ENCODE results near the gene PIP5K1C. TPM values are rescaled to one million over a fixed set of nuclear protein-coding genes. Genes with fewer than 3 reads are reported as not detected.

The PIP5K1C gene
- total and polyA plus RNA-seq, 9 of the 15 experiments (the other 6 are each of a cell fraction or from before 2014, with no cell fraction given): 0.38 to 22.1 (median 4.1) TPM

DNA sequence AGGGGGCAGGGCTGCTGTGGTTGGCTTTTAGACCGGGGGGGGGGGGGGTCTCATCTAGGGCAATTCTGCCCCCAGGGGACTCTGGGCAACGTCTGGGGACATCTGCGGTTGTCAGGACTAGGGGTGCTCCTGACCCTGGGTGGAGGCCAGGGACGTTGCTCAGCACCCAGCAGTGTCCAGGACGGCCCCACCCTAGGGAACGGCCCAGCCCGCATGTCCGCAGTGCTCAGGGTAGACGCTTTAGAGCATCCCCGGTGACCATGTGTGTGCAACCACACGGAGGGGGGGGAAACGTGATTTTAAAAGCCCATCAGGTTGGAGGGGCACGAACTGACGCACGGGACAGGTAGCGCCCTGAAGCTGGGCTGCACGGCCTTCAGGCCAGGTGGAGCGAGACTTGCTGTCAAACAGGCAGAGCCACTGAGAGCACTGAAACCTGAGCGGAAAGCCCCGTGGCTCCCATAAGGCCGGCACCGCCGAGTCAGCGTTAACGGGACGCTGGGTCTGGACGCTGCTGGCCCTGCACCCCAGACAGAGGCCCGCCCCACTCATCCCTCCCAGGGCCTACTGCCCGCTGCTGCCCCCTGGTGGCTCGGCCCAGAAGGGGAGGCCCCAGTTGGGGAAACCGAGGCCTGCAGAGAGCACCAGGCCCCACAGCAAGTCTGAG, 82.0 kb downstream of the PIP5K1C start:
- DNase-seq (ENCODE audit: extremely low read depth in 1 of 4, low spot score in 3 of 4): peak; percentile 79 to 93 (median 89)
- H2AFZ ChIP-seq (ENCODE audit: low read depth, low read length): no peak overlapping the region
- no peaks in the 10 kb centered on the region for H4K20me1 ChIP-seq (replicated peaks; ENCODE audit: control insufficient read depth, insufficient read depth, low read length)
- intact Hi-C loops (cut with micrococcal nuclease): loop anchor here (1.0 kb wide), 1 partner anchor 32 kb away; no protein-coding TSS in a partner anchor
- H3K79me2 ChIP-seq (ENCODE audit: control insufficient read depth, insufficient read depth, low read length): peaks cover 4% of the 10 kb centered on the region; the same call in 1 of the 3 replicates
- BruUV-seq (replicated peaks): no TSS peak
- H3K36me3 ChIP-seq (ENCODE audit: control insufficient read depth, insufficient read depth, low read length): peaks cover 77% of the 10 kb centered on the region; the same call in 2 of the 3 replicates
- WGBS (ENCODE audit: insufficient coverage, low coverage, missing lambda C conversion rate): 51% methylated on average over 24 of the region's 31 CpGs
- no peak overlapping the region for H3K27ac ChIP-seq (ENCODE audit: extremely low read depth, low read depth, low read length)
- in situ Hi-C loops (cut with MboI): no loop called here
- peak overlapping the region in 1 of 2 experiments; percentile 77; a peak in 2 of 4 replicates for H3K9ac ChIP-seq (ENCODE audit: insufficient read depth in 1 of 2, low read depth in 2 of 2, low read length in 2 of 2)
- H3K4me3 ChIP-seq: no peak overlapping the region
- no peaks in the 10 kb centered on the region for H3K27me3 ChIP-seq (ENCODE audit: control insufficient read depth in 2 of 2, insufficient read depth in 2 of 2, low read length in 2 of 2)
- FAIRE-seq: peak; percentile 80
- H3K4me1 ChIP-seq (replicated peaks in 1 of 2; ENCODE audit: control insufficient read depth in 2 of 2, insufficient read depth in 2 of 2, low read length in 2 of 2): peaks cover 4 to 76% of the 10 kb centered on the region in 2 experiments
- no peaks in the 10 kb centered on the region for H3K9me3 ChIP-seq (replicated peaks; ENCODE audit: control insufficient read depth, insufficient read depth, low read depth, low read length)
- ChIA-PET CTCF (ENCODE audit: low intra/inter-chr PET ratio) (interaction anchor here (1.1 to 2.9 kb wide), 2 partner anchors 73 to 75 kb away, joined by 5 to 19 read pairs; no protein-coding TSS in a partner anchor), POLR2A (interaction anchor here (0.6 kb wide), 1 partner anchor 270 kb away, joined by 3 read pairs; no protein-coding TSS in a partner anchor)
- peak overlapping the region; percentile 16; the same call in 1 of the 2 replicates for H3K4me2 ChIP-seq (ENCODE audit: insufficient read depth, low read length)
- ATAC-seq: peak; percentile 93
- H3K9me1 ChIP-seq (ENCODE audit: control insufficient read depth, insufficient read depth, low read length): no peaks in the 10 kb centered on the region
- TF ChIP-seq SRSF1 (IDR thresholded peaks at IDR 0.05; ENCODE audit: low read depth, low read length): no peak
- no peak for TF ChIP-seq MEF2D (tag; conservative IDR thresholded peaks at IDR 0.05; ENCODE audit: low read depth)
- TF ChIP-seq HMBOX1 (IDR thresholded peaks at IDR 0.05): no peak
- TF ChIP-seq TCF7 (IDR thresholded peaks at IDR 0.05; ENCODE audit: borderline replicate concordance): no peak
- TF ChIP-seq CC2D1A (IDR thresholded peaks at IDR 0.05): peak; percentile 70; the same call in 1 of the 2 replicates
- TF ChIP-seq, protein P1, sequence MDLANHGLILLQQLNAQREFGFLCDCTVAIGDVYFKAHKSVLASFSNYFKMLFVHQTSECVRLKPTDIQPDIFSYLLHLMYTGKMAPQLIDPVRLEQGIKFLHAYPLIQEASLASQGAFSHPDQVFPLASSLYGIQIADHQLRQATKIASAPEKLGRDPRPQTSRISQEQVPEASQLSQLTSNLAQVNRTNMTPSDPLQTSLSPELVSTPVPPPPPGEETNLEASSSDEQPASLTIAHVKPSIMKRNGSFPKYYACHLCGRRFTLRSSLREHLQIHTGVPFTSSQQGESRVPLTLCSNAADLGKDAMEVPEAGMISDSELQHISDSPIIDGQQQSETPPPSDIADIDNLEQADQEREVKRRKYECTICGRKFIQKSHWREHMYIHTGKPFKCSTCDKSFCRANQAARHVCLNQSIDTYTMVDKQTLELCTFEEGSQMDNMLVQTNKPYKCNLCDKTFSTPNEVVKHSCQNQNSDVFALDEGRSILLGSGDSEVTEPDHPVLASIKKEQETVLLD (IDR thresholded peaks at IDR 0.05): no peak
- TF ChIP-seq ZSCAN32 (CRISPR knock-in tag; IDR thresholded peaks at IDR 0.05): no peak
- TF ChIP-seq L3MBTL2 (IDR thresholded peaks at IDR 0.05): peak; percentile 24; the same call in 1 of the 2 replicates
- no peak for TF ChIP-seq ZNF354B (CRISPR knock-in tag; IDR thresholded peaks at IDR 0.05)
- no peak for TF ChIP-seq RHOXF2B (CRISPR knock-in tag; conservative IDR thresholded peaks at IDR 0.05)
- TF ChIP-seq, protein P2, sequence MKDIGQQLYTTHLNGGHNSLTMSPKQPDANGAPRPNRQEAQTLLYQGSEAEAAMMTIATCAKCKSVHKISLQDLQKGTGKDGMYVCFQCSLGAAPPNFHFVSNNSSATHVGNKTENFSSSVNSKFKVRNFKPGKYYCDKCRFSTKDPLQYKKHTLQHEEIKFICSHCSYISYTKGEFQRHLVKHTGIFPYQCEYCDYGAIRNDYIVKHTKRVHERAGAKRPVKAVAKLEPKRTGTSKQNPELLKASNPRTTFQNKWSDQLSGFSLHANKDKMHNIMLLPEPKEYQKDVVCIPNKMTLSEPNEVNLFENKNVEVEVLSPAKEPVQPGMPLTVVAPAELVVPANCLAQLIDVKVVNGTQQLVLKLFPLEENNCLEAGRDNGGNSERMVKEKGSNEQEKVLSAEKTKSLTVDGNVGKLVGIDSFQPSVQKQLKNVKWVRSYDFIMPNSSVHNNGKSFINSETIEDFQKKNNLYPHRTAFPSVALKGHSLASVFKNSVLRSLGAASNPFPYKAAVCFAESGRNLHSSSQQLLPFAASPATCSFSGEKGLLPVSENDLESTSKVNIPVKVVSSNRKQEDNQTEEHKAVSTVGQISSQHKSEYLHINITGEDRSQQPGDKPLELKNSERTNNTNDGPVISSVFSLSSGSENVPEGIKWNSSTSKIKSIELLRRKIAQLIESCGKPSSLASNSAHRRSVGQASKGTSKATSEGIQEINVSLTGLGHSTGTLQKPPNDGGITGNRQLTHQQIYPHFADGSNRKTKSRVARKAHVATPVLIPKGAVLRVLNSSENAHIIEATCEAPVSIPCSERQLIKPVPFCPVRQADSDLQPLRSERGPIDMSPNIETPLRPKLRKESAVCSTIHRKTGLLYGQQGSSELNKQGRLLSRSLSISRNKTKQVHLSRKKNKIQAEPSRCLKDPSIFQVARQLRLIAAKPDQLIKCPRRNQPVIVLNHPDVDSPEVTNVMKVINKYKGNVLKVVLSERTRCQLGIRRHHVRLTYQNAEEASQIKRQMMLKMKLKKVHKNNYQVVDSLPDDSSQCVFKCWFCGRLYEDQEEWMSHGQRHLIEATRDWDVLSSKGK (CRISPR knock-in tag; IDR thresholded peaks at IDR 0.05): no peak
- TF ChIP-seq, protein P3, sequence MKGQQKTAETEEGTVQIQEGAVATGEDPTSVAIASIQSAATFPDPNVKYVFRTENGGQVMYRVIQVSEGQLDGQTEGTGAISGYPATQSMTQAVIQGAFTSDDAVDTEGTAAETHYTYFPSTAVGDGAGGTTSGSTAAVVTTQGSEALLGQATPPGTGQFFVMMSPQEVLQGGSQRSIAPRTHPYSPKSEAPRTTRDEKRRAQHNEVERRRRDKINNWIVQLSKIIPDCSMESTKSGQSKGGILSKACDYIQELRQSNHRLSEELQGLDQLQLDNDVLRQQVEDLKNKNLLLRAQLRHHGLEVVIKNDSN (CRISPR knock-in tag; IDR thresholded peaks at IDR 0.05): 0 out of 2 replicates have a peak, but pooled peaks have one; percentile 35
- no peak for TF ChIP-seq SNRNP70 (optimal IDR thresholded peaks at IDR 0.05; ENCODE audit: low read depth, low read length)
- no peak for TF ChIP-seq TAF7 (tag; IDR thresholded peaks at IDR 0.05)
- no peak for TF ChIP-seq CSDE1 (IDR thresholded peaks at IDR 0.05)
